ENCODE data around the gene DPH5.

Gene DPH5

DNA sequence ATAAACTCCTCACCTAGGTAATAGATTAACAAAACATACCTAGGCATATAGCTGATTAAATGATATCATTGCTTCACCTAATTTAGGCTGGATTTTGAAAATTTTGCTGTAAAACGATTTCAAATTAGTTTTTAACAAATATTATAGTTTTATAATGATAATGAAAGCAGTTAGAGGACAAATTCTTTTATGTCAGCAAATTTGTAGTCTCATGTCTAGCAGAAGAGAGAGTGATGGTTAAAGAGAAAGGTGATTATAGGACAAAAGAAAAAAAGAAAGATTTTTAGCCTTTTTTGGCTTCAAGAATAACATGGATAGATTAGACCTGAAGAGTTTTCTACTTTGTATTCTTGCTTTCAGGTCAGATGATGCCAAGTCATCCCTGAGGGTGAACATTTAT is 3.6 kb upstream of the DPH5 start:
- no peak overlapping the region for H3K9ac ChIP-seq (ENCODE audit: low read length)
- H3K9me2 ChIP-seq (replicated peaks; ENCODE audit: insufficient read depth, low read length) = no peaks in the 10 kb centered on the region
- no peak overlapping the region for H2AFZ ChIP-seq (ENCODE audit: low read depth, low read length, severe bottlenecking)
- peaks cover 79% of the 10 kb centered on the region for H3K79me2 ChIP-seq (ENCODE audit: insufficient read depth, low read length)
- TF ChIP-seq, protein P1, sequence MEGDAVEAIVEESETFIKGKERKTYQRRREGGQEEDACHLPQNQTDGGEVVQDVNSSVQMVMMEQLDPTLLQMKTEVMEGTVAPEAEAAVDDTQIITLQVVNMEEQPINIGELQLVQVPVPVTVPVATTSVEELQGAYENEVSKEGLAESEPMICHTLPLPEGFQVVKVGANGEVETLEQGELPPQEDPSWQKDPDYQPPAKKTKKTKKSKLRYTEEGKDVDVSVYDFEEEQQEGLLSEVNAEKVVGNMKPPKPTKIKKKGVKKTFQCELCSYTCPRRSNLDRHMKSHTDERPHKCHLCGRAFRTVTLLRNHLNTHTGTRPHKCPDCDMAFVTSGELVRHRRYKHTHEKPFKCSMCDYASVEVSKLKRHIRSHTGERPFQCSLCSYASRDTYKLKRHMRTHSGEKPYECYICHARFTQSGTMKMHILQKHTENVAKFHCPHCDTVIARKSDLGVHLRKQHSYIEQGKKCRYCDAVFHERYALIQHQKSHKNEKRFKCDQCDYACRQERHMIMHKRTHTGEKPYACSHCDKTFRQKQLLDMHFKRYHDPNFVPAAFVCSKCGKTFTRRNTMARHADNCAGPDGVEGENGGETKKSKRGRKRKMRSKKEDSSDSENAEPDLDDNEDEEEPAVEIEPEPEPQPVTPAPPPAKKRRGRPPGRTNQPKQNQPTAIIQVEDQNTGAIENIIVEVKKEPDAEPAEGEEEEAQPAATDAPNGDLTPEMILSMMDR (IDR thresholded peaks at IDR 0.05; ENCODE audit: insufficient read depth, low read length, poor library complexity, severe bottlenecking) = no peak
- TF ChIP-seq EZH2phosphoT487 (conservative IDR thresholded peaks at IDR 0.05; ENCODE audit: low read length) = no peak
- no peak overlapping the region for H3K4me3 ChIP-seq (ENCODE audit: insufficient read depth, low read length, poor library complexity, severe bottlenecking)
- no peaks in the 10 kb centered on the region for H3K27me3 ChIP-seq (ENCODE audit: low read length)
- peaks cover 4% of the 10 kb centered on the region; the same call in 1 of the 2 replicates for H3K36me3 ChIP-seq (ENCODE audit: low read length)
- no peaks in the 10 kb centered on the region for H3F3A ChIP-seq (ENCODE audit: insufficient read depth)
- no peaks in the 10 kb centered on the region for H3K9me3 ChIP-seq (ENCODE audit: insufficient read depth, low read length)
- no peaks in the 10 kb centered on the region for H4K20me1 ChIP-seq (ENCODE audit: low read depth, low read length)
- peak overlapping the region; percentile 64 for H3K4me2 ChIP-seq (ENCODE audit: low read depth, low read length, poor library complexity, severe bottlenecking)
- H3K27ac ChIP-seq (ENCODE audit: low read depth, low read length) = no peak overlapping the region

DNA sequence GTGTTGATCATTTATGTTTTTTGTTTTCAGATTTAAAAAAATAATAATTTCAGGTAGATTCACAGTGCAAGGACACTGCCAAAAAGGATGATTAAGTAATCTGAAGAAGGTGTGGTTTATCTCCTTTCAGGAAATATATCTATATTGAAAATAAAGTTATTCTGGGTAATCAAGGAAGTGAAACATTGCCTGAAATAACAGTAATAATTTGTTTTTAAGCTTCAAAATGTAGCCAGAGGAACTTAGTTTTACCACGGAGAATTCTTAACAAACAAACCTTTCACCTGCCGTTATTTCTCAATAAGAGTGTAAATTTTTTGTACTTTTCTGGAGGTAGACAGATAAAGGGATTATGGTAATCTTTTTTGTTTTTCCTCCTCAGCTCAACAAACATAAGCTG is 2.9 kb upstream of the DPH5 start:
- Histone ChIP-seq H3K27me3 (ENCODE audit: low read length) (no peaks in the 10 kb centered on the region), H3K9me2 (replicated peaks; ENCODE audit: insufficient read depth, low read length) (no peaks in the 10 kb centered on the region), H2AFZ (ENCODE audit: low read depth, low read length, severe bottlenecking) (no peak overlapping the region), H3K36me3 (ENCODE audit: low read length) (peaks cover 8% of the 10 kb centered on the region; the same call in 1 of the 2 replicates), H3K9ac (ENCODE audit: low read length) (no peak overlapping the region), H3K4me3 (ENCODE audit: insufficient read depth, low read length, poor library complexity, severe bottlenecking) (no peak overlapping the region), H3K79me2 (ENCODE audit: insufficient read depth, low read length) (peaks cover 73% of the 10 kb centered on the region), H4K20me1 (ENCODE audit: low read depth, low read length) (no peaks in the 10 kb centered on the region), H3K27ac (ENCODE audit: low read depth, low read length) (no peak overlapping the region), H3K9me3 (ENCODE audit: insufficient read depth, low read length) (no peaks in the 10 kb centered on the region), H3K4me2 (ENCODE audit: low read depth, low read length, poor library complexity, severe bottlenecking) (peak overlapping the region; percentile 64), H3F3A (ENCODE audit: insufficient read depth) (0 out of 2 replicates have a peak, but pooled peaks cover 4% of the 10 kb centered on the region)
- TF ChIP-seq, protein P1 (IDR thresholded peaks at IDR 0.05; ENCODE audit: insufficient read depth, low read length, poor library complexity, severe bottlenecking) = no peak
- no peak for TF ChIP-seq EZH2phosphoT487 (conservative IDR thresholded peaks at IDR 0.05; ENCODE audit: low read length)

DNA sequence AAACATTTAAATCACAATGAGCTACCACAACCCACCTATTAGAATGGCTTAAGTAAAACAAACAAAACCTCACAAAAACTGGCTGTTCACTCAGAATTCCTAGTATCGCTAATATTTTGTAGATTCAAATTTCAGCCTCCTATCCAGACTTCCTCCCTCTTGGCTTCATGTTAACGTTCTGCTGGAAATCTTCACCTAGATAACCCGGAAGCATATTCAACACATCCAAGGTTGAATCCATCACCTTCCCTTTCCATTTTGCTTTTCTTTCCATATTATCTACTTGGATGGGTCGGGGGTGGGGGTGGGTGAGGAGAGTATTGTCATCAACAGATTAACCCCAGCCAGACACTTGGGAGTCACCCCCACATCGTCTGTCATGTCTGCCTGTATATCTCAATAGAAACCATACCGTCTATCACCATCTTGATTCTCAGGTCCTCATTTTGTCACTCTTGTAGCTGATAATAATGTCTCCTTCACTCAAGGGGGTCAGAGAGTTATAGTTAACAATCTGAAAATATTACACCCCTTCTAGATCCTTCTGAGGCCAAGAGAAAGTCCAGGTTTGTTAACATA is 1.7 kb upstream of the DPH5 start:
- Histone ChIP-seq H3F3A (ENCODE audit: insufficient read depth) (0 out of 2 replicates have a peak, but pooled peaks cover 5% of the 10 kb centered on the region), H4K20me1 (ENCODE audit: low read depth, low read length) (no peaks in the 10 kb centered on the region), H3K9me3 (ENCODE audit: insufficient read depth, low read length) (no peaks in the 10 kb centered on the region), H3K79me2 (ENCODE audit: insufficient read depth, low read length) (peaks cover 62% of the 10 kb centered on the region), H3K9ac (ENCODE audit: low read length) (no peak overlapping the region), H3K4me2 (ENCODE audit: low read depth, low read length, poor library complexity, severe bottlenecking) (peak overlapping the region; percentile 64), H3K9me2 (replicated peaks; ENCODE audit: insufficient read depth, low read length) (no peaks in the 10 kb centered on the region), H3K27me3 (ENCODE audit: low read length) (no peaks in the 10 kb centered on the region), H3K4me3 (ENCODE audit: insufficient read depth, low read length, poor library complexity, severe bottlenecking) (peak overlapping the region; percentile 91), H3K36me3 (ENCODE audit: low read length) (peaks cover 9% of the 10 kb centered on the region; the same call in 1 of the 2 replicates), H3K27ac (ENCODE audit: low read depth, low read length) (no peak overlapping the region), H2AFZ (ENCODE audit: low read depth, low read length, severe bottlenecking) (no peak overlapping the region)
- TF ChIP-seq, protein P1 (IDR thresholded peaks at IDR 0.05; ENCODE audit: insufficient read depth, low read length, poor library complexity, severe bottlenecking) = no peak
- TF ChIP-seq EZH2phosphoT487 (conservative IDR thresholded peaks at IDR 0.05; ENCODE audit: low read length) = no peak

Measured in SU-DHL-6 (cell line).